Breast epithelium (tissue), 3 donors: ENCODE results near the gene CRAMP1.

Source experiments
- CTCF ChIP-seq, 3 donors: fragments of 450-650 bp; IDR thresholded peaks; one replicate each; pipeline ENCODE4 v1.5.1; 2016 to 2017; ENCODE audit warnings: antibody characterized with exemption in 3 of 3, mild to moderate bottlenecking in 3 of 3, moderate library complexity in 3 of 3
- POLR2A ChIP-seq: fragments of 450-650 bp; IDR thresholded peaks from one replicate; pipeline ENCODE4 v1.6.1; 2016; ENCODE audit warnings: antibody characterized with exemption, mild to moderate bottlenecking, moderate library complexity
- POLR2AphosphoS5 ChIP-seq, 3 donors: sonication (generic); formaldehyde crosslinking; IDR thresholded peaks; one replicate each; pipeline ENCODE4 v1.6.1; 2017; ENCODE audit warnings: antibody characterized with exemption in 3 of 3

GRCh38 chr16:1634541-1634940 lies 22.4 kb downstream of the CRAMP1 start:
- TF ChIP-seq CTCF (IDR thresholded peaks at IDR 0.05) (no peak), POLR2AphosphoS5 (IDR thresholded peaks at IDR 0.05) (no peak), POLR2A (no peak)
